Measurements from ENCODE around the gene RUNX2.

DNA sequence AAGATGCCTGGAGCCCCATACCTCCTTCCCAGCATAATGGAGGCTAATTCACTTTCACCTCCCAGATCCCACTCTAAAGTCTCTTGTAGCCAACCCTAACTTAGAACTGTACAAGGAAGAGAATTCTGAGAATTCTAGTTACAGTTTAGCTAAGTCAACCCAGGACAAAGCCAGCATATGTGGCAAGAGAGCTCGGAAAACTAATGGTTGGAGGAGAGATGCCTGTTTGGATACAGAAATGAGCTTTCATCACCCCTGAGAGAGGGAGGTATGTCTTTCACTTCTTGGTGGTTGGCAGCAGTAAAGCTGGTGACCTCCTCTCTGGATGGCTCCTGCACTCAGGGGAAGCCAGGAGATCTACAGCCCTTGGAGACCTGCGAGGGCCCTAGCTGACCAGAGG is 302.2 kb downstream of the RUNX2 start:
- TF ChIP-seq, protein P1, sequence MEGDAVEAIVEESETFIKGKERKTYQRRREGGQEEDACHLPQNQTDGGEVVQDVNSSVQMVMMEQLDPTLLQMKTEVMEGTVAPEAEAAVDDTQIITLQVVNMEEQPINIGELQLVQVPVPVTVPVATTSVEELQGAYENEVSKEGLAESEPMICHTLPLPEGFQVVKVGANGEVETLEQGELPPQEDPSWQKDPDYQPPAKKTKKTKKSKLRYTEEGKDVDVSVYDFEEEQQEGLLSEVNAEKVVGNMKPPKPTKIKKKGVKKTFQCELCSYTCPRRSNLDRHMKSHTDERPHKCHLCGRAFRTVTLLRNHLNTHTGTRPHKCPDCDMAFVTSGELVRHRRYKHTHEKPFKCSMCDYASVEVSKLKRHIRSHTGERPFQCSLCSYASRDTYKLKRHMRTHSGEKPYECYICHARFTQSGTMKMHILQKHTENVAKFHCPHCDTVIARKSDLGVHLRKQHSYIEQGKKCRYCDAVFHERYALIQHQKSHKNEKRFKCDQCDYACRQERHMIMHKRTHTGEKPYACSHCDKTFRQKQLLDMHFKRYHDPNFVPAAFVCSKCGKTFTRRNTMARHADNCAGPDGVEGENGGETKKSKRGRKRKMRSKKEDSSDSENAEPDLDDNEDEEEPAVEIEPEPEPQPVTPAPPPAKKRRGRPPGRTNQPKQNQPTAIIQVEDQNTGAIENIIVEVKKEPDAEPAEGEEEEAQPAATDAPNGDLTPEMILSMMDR (conservative IDR thresholded peaks at IDR 0.05), result no peak
- no peak for TF ChIP-seq ZFX (IDR thresholded peaks at IDR 0.05)

Measured in C4-2B (cell line).